Sigmoid colon (tissue), 4 donors: Measurements from ENCODE around the gene TAF12.
"Not testable (repeated sequence)": the region's sequence is repeated elsewhere in the genome, so short reads cannot be mapped to it uniquely, and the experiment has no call there.

Experiments used
- CTCF ChIP-seq, 4 experiments: fragments of 450-650 bp in 3 of 4; fragments of 200-600 bp in 1 of 4; IDR thresholded peaks; one replicate each; pipeline ENCODE4 v1.5.1; 2016 to 2019; ENCODE audit warnings: antibody characterized with exemption in 4 of 4, mild to moderate bottlenecking in 3 of 4, moderate library complexity in 2 of 4
- POLR2A ChIP-seq, 2 donors: fragments of 450-650 bp; IDR thresholded peaks; one replicate each; pipeline ENCODE4 v1.6.1; 2016; ENCODE audit warnings: antibody characterized with exemption in 2 of 2, mild to moderate bottlenecking in 2 of 2, moderate library complexity in 2 of 2
- POLR2AphosphoS5 ChIP-seq, 4 donors: sonication (generic); formaldehyde crosslinking; IDR thresholded peaks; one replicate each; pipeline ENCODE4 v1.6.1; 2017; ENCODE audit warnings: antibody characterized with exemption in 4 of 4

GRCh38 chr1:28594686-28595411, 48.0 kb downstream of the TAF12 start:
- not testable (repeated sequence) for TF ChIP-seq CTCF, POLR2AphosphoS5, POLR2A (IDR thresholded peaks at IDR 0.05)
